ENCODE measurements around the gene CDKN2B.
A peak's percentile ranks its signal among the peaks of the same experiment; 100 is the strongest.

CDKN2B gene

GRCh38 chr9:21993893-21994555 is 15.1 kb downstream of the CDKN2B start, which contains the start of gene CDKN2A:
CDKN2A (minus strand) TSS chr9:21994392.
- peak; percentile 37 to 53 for DNase-seq

DNA sequence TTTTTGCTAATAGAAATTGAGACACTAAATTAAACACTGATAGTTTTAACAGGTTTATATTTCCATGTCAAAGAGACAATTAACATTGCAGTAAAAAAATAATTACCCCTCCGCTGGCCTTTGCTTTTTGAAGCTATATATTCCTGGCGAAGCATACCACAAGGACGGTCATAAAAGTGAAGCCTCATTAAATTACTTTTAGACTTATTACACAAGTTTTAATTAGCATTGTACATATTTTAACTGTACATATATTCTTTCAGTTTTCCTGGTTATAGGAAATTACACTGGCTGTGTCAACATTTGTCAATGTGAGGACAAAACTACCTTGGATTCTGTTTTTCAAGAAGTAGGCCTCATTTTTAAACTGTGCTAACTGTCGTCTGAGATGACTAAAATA is 16.1 kb downstream of the CDKN2B start:
- DNase-seq: no peak

- no peak for DNase-seq
Observed at GRCh38 chr9:21991072-21991959, 17.8 kb downstream of the CDKN2B start.

GRCh38 chr9:21989440-21990189 is 19.5 kb downstream of the CDKN2B start:
- DNase-seq: no peak

DNA sequence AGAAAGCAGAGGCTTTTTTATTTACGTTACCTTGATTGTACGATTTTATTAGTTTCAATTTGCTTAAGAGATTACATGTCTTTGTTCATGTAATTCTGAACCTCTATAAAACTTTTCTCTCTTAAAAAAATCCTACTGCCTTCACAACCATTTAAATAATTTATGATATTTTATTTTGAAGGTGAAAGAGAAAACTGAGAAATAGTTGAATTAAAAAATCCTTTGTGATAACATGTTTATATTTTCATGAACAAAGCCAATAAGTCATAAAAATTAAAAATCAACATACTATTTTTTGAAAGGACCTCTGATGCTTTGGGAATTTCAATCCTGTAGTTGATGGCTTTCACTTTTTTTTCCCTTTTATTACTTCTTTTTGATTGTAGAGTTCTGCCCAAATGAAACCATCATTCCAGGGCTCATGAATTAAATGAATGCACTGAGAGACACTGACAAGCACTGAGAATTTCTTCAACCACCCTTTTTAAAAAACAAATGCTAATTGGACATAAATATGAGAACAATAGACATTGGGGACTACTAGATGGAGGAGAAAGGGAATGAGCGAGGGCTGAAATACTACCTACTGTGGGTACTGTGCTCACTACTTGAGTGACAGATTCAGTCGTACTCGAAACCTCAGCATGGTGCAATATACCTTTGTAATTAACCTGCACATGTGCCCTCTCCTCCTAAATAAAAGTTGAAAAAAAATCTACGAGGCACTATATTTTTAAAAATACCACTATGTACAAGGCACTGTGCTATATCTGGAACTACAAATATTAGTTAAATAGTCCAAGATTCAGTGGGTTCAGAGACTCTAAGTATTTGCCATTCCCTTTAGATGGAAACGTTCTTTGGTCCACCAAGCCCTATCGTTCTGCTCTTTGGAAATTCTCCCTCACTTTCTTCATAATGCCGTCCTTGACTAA is 20.8 kb downstream of the CDKN2B start:
- DNase-seq: no peak

DNA sequence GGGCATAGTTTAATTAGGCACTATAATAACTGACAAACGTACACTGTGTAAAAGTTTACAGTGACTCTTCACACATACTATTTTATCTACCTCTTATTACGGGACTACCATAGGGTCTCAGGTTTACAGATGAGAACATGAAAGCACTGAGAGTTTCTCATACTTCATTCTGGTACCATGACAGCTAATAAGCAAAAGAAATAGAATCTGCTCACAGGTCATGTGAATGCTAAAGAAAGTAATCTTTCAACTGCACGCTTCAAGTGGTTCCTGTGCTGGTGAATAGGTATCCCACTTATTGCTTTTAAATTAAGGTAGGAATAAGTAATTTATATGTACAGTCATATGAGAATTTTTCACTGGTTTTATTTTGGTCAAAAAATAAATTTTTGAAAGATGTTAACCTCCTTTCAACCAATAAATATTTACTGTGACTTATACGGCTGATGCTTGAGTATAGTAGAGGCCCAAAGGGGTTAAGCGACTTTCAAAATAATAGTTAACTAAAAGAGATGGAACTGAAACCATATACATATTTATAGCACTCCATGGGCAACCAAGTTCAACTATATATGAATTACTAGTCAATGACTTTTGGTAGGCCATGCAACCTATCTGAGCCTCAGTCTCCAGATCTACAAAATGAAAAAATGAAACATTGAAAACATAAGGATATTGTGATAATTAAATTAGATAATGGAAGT is 23.0 kb downstream of the CDKN2B start:
- DNase-seq: no peak

- DNase-seq: no peak
Observed at GRCh38 chr9:21984101-21984500, 25.0 kb downstream of the CDKN2B start.

- no peak for DNase-seq
Observed at GRCh38 chr9:21983561-21983935, 25.6 kb downstream of the CDKN2B start.

GRCh38 chr9:21982861-21983560 is 26.1 kb downstream of the CDKN2B start:
- DNase-seq: no peak

GRCh38 chr9:21982391-21982790 is 26.7 kb downstream of the CDKN2B start:
- no peak for DNase-seq

- DNase-seq: no peak
Observed at GRCh38 chr9:21976334-21976875, 32.7 kb downstream of the CDKN2B start.

DNA sequence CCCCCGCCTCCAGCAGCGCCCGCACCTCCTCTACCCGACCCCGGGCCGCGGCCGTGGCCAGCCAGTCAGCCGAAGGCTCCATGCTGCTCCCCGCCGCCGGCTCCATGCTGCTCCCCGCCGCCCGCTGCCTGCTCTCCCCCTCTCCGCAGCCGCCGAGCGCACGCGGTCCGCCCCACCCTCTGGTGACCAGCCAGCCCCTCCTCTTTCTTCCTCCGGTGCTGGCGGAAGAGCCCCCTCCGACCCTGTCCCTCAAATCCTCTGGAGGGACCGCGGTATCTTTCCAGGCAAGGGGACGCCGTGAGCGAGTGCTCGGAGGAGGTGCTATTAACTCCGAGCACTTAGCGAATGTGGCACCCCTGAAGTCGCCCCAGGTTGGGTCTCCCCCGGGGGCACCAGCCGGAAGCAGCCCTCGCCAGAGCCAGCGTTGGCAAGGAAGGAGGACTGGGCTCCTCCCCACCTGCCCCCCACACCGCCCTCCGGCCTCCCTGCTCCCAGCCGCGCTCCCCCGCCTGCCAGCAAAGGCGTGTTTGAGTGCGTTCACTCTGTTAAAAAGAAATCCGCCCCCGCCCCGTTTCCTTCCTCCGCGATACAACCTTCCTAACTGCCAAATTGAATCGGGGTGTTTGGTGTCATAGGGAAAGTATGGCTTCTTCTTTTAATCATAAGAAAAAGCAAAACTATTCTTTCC is 34.2 kb downstream of the CDKN2B start:
- DNase-seq: peak; percentile 63

GRCh38 chr9:21974343-21974721 is 34.8 kb downstream of the CDKN2B start:
- no peak for DNase-seq

GRCh38 chr9:21972361-21972760 is 36.7 kb downstream of the CDKN2B start:
- no peak for DNase-seq

DNA sequence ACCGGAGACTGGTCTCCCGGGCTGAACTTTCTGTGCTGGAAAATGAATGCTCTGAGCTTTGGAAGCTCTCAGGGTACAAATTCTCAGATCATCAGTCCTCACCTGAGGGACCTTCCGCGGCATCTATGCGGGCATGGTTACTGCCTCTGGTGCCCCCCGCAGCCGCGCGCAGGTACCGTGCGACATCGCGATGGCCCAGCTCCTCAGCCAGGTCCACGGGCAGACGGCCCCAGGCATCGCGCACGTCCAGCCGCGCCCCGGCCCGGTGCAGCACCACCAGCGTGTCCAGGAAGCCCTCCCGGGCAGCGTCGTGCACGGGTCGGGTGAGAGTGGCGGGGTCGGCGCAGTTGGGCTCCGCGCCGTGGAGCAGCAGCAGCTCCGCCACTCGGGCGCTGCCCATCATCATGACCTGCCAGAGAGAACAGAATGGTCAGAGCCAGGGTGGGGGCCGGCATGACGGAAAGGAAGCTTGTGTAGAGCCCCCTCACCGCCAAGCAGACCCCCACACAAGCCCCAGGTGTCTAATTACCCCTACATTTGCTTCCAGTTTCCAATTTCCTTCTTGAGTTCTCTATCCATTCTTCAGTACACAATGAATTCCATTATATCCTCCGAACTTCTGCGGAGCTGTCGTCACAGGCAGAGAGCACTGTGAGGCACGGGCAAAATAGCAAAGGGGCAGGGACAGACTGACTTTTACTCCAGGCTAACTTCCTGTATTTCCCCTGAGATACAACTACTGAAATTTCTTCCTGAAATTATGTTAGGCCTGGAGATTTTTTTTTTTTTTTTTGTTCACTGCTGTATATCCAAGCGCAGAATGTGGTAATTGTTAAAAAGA is 38.1 kb downstream of the CDKN2B start:
- no peak for DNase-seq

GRCh38 chr9:21969951-21970799 is 38.9 kb downstream of the CDKN2B start:
- no peak for DNase-seq

- no peak for DNase-seq
Observed at GRCh38 chr9:21969011-21969940, 39.8 kb downstream of the CDKN2B start.

Data from activated CD4-positive, alpha-beta T cell treated with anti-CD3 and anti-CD28 coated beads for 4 hours (primary cell).